ENCODE data around the gene BMF.
A peak's percentile ranks its signal among the peaks of the same experiment; 100 is the strongest.
"Not testable (repeated sequence)": the region's sequence is repeated elsewhere in the genome, so short reads cannot be mapped to it uniquely, and the experiment has no call there.

BMF gene
- long read RNA-seq, full-length matches to known transcripts: 3 of 7 reads
- long read RNA-seq, partial matches to known transcripts: 0 of 7 reads
- long read RNA-seq, other reads (novel, unspliced or antisense): 4 of 7 reads

- Histone ChIP-seq H3K27me3 (ENCODE audit: insufficient read depth, poor library complexity, severe bottlenecking) (no peaks in the 10 kb centered on the region), H3K27ac (replicated peaks) (peak within 1 kb of the TSS; percentile 53)
Measured at GRCh38 chr15:40108855-40109735, at the start of gene BMF. Gene BMF (minus strand): TSS chr15:40108879. CDS start chr15:40106086, 2,793 bp downstream.

GRCh38 chr15:40157778-40158447 is 49.2 kb upstream of the BMF start:
- H3K27ac ChIP-seq (replicated peaks): peak overlapping the region; percentile 46
- H3K27me3 ChIP-seq (ENCODE audit: insufficient read depth, poor library complexity, severe bottlenecking): no peaks in the 10 kb centered on the region
- peak in 1 of 2 experiments; percentile 45 for DNase-seq (ENCODE audit: low read depth in 1 of 2, low spot score in 1 of 2)
- no peak overlapping the region for H3K4me3 ChIP-seq (replicated peaks; ENCODE audit: insufficient read depth, low read length)
- TF ChIP-seq REST (IDR thresholded peaks at IDR 0.05; ENCODE audit: insufficient replicate concordance, low read depth) (peak; percentile 40), CTCF (IDR thresholded peaks at IDR 0.05; ENCODE audit: insufficient read depth, low read length) (no peak), POLR2AphosphoS5 (IDR thresholded peaks at IDR 0.05; ENCODE audit: low read depth) (no peak), SPI1 (IDR thresholded peaks at IDR 0.05; ENCODE audit: borderline replicate concordance, low read depth) (peak; percentile 93)

More at GRCh38 chr15:40108855-40109735, at the start of gene BMF:
- no peak for TF ChIP-seq REST (IDR thresholded peaks at IDR 0.05; ENCODE audit: insufficient replicate concordance, low read depth)
- TF ChIP-seq SPI1 (IDR thresholded peaks at IDR 0.05; ENCODE audit: borderline replicate concordance, low read depth): no peak
- no peak for TF ChIP-seq POLR2AphosphoS5 (IDR thresholded peaks at IDR 0.05; ENCODE audit: low read depth)
- TF ChIP-seq CTCF (IDR thresholded peaks at IDR 0.05; ENCODE audit: insufficient read depth, low read length): no peak
- no peak for TF ChIP-seq GABPA (IDR thresholded peaks at IDR 0.05; ENCODE audit: low read depth)
- DNase-seq (ENCODE audit: low read depth in 1 of 2, low spot score in 1 of 2): peak; percentile 99
- H3K4me3 ChIP-seq (replicated peaks; ENCODE audit: insufficient read depth, low read length): peak within 1 kb of the TSS; percentile 69

GRCh38 chr15:40155270-40155910 is 46.7 kb upstream of the BMF start:
- DNase-seq (ENCODE audit: low read depth in 1 of 2, low spot score in 1 of 2): no peak
- Histone ChIP-seq H3K27ac (replicated peaks) (no peak overlapping the region), H3K27me3 (ENCODE audit: insufficient read depth, poor library complexity, severe bottlenecking) (no peaks in the 10 kb centered on the region), H3K4me3 (replicated peaks; ENCODE audit: insufficient read depth, low read length) (no peak overlapping the region)
- TF ChIP-seq GABPA (IDR thresholded peaks at IDR 0.05; ENCODE audit: low read depth) (no peak), POLR2AphosphoS5 (IDR thresholded peaks at IDR 0.05; ENCODE audit: low read depth) (no peak), REST (IDR thresholded peaks at IDR 0.05; ENCODE audit: insufficient replicate concordance, low read depth) (no peak), CTCF (IDR thresholded peaks at IDR 0.05; ENCODE audit: insufficient read depth, low read length) (no peak), SPI1 (IDR thresholded peaks at IDR 0.05; ENCODE audit: borderline replicate concordance, low read depth) (no peak)

- not testable (repeated sequence) for H3K4me3 ChIP-seq (replicated peaks; ENCODE audit: insufficient read depth, low read length); DNase-seq (ENCODE audit: low read depth in 1 of 2, low spot score in 1 of 2)
Measured at GRCh38 chr15:40154821-40155220, 46.1 kb upstream of the BMF start.

More at GRCh38 chr15:40154821-40155220, 46.1 kb upstream of the BMF start:
- not testable (repeated sequence) for H3K27ac ChIP-seq (replicated peaks); H3K27me3 ChIP-seq (ENCODE audit: insufficient read depth, poor library complexity, severe bottlenecking)
